K562 (cell line): ENCODE measurements around the gene NUMB.

Experiments used
- CTCF ChIP-seq, 3 experiments: IDR thresholded peaks in 2 of 3; conservative IDR thresholded peaks in 1 of 3; 2 replicates each; pipeline ENCODE4 v1.5.1; 2011 to 2012; ENCODE audit warnings: low read length in 3 of 3, mild to moderate bottlenecking in 3 of 3, control low read depth in 2 of 3, improper control_type of control experiment in 1 of 3, inconsistent platforms in 1 of 3, low read depth in 1 of 3, mixed read lengths in 1 of 3, moderate library complexity in 1 of 3; ENCODE audit not compliant: insufficient read depth in 2 of 3
- EGR1 ChIP-seq: fragments of 450-650 bp; conservative IDR thresholded peaks from 2 replicates; pipeline ENCODE4 v1.6.1; 2017; ENCODE audit warnings: mild to moderate bottlenecking
- EHMT2 ChIP-seq: fragments of 450-650 bp; IDR thresholded peaks from 2 replicates; pipeline ENCODE4 v1.6.1; 2018; ENCODE audit warnings: antibody characterized with exemption
- FOXJ3 ChIP-seq: sonication (generic); formaldehyde crosslinking; IDR thresholded peaks from 2 replicates; pipeline ENCODE4 v1.4.0; 2020; ENCODE audit warnings: mild to moderate bottlenecking, missing genetic modification reagents
- FOXM1 ChIP-seq, 2 experiments: fragments of 450-650 bp in 1 of 2; sonication (generic) in 1 of 2; formaldehyde crosslinking in 1 of 2; IDR thresholded peaks; 2 replicates each; pipeline versions ENCODE4 v1.6.1 to v1.9.0; 2017 to 2022; ENCODE audit warnings: low read depth in 2 of 2, mild to moderate bottlenecking in 2 of 2, missing genetic modification reagents in 1 of 2, moderate library complexity in 1 of 2
- KLF10 ChIP-seq: fragments of 250-450 bp; sonication (Bioruptor Pico); IDR thresholded peaks from 2 replicates; pipeline ENCODE4 v1.6.1; 2021; ENCODE audit warnings: matching md5 sums
- POLR2A ChIP-seq: fragments of 450-650 bp; conservative IDR thresholded peaks from 2 replicates; pipeline ENCODE4 v1.6.1; 2016
- RFX1 ChIP-seq: fragments of 450-650 bp; IDR thresholded peaks from 2 replicates; pipeline ENCODE4 v1.6.1; 2016; ENCODE audit warnings: mild to moderate bottlenecking, moderate library complexity
- TBL1XR1 ChIP-seq, 2 experiments: IDR thresholded peaks; 2 replicates each; pipeline ENCODE4 v1.6.1; 2012; ENCODE audit warnings: improper control_type of control experiment in 2 of 2, low read length in 2 of 2, mild to moderate bottlenecking in 1 of 2
- TEAD4 ChIP-seq, 2 experiments: sonication (generic) in 1 of 2; formaldehyde crosslinking in 1 of 2; IDR thresholded peaks; 2 replicates each; pipeline versions ENCODE4 v1.6.1 to v1.8.0; 2012 to 2022; ENCODE audit warnings: borderline replicate concordance in 1 of 2, inconsistent platforms in 1 of 2, low read length in 1 of 2, mild to moderate bottlenecking in 1 of 2, missing genetic modification reagents in 1 of 2
- TSHZ1 ChIP-seq: fragments of 250-450 bp; sonication (Bioruptor Pico); IDR thresholded peaks from 2 replicates; pipeline ENCODE4 v1.4.0; 2020; ENCODE audit warnings: mild to moderate bottlenecking, moderate library complexity
- YY1 ChIP-seq, 3 experiments: IDR thresholded peaks; 2 replicates each; pipeline ENCODE4 v1.6.1; 2011; ENCODE audit warnings: low read length in 2 of 3, mild to moderate bottlenecking in 2 of 3, moderate library complexity in 2 of 3, borderline replicate concordance in 1 of 3, control low read depth in 1 of 3, low read depth in 1 of 3; ENCODE audit not compliant: insufficient read depth in 3 of 3, insufficient replicate concordance in 2 of 3, control insufficient read depth in 1 of 3, insufficient read length in 1 of 3; ENCODE audit errors: extremely low read depth in 1 of 3
- TF ChIP-seq, protein P1 (sequence below): sonication (generic); formaldehyde crosslinking; IDR thresholded peaks from 2 replicates; pipeline ENCODE4 v1.8.0; 2022; ENCODE audit warnings: mild to moderate bottlenecking, missing genetic modification reagents
- TF ChIP-seq, protein P2 (sequence below), 2 experiments: fragments of 450-650 bp; formaldehyde crosslinking in 1 of 2; IDR thresholded peaks; 2 replicates each; pipeline versions ENCODE4 v1.4.0 to v1.6.1; 2014 to 2020; ENCODE audit warnings: mild to moderate bottlenecking in 2 of 2, borderline replicate concordance in 1 of 2, low read depth in 1 of 2

GRCh38 chr14:73323896-73324399, 134.4 kb downstream of the NUMB start:
- no peak for TF ChIP-seq EGR1
- no peak for TF ChIP-seq POLR2A
- no peak for TF ChIP-seq TEAD4 (IDR thresholded peaks at IDR 0.05; ENCODE audit: low read length)
- TF ChIP-seq TEAD4 (CRISPR knock-in tag; IDR thresholded peaks at IDR 0.05; ENCODE audit: borderline replicate concordance), result no peak
- no peak for TF ChIP-seq CTCF (IDR thresholded peaks at IDR 0.05 in 2 of 3, conservative IDR thresholded peaks at IDR 0.05 in 1 of 3; ENCODE audit: insufficient read depth in 2 of 3, low read depth in 1 of 3, low read length in 3 of 3)
- TF ChIP-seq, protein P1, sequence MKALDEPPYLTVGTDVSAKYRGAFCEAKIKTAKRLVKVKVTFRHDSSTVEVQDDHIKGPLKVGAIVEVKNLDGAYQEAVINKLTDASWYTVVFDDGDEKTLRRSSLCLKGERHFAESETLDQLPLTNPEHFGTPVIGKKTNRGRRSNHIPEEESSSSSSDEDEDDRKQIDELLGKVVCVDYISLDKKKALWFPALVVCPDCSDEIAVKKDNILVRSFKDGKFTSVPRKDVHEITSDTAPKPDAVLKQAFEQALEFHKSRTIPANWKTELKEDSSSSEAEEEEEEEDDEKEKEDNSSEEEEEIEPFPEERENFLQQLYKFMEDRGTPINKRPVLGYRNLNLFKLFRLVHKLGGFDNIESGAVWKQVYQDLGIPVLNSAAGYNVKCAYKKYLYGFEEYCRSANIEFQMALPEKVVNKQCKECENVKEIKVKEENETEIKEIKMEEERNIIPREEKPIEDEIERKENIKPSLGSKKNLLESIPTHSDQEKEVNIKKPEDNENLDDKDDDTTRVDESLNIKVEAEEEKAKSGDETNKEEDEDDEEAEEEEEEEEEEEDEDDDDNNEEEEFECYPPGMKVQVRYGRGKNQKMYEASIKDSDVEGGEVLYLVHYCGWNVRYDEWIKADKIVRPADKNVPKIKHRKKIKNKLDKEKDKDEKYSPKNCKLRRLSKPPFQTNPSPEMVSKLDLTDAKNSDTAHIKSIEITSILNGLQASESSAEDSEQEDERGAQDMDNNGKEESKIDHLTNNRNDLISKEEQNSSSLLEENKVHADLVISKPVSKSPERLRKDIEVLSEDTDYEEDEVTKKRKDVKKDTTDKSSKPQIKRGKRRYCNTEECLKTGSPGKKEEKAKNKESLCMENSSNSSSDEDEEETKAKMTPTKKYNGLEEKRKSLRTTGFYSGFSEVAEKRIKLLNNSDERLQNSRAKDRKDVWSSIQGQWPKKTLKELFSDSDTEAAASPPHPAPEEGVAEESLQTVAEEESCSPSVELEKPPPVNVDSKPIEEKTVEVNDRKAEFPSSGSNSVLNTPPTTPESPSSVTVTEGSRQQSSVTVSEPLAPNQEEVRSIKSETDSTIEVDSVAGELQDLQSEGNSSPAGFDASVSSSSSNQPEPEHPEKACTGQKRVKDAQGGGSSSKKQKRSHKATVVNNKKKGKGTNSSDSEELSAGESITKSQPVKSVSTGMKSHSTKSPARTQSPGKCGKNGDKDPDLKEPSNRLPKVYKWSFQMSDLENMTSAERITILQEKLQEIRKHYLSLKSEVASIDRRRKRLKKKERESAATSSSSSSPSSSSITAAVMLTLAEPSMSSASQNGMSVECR (CRISPR knock-in tag), result no peak
- no peak for TF ChIP-seq FOXM1 (IDR thresholded peaks at IDR 0.05; ENCODE audit: low read depth)
- TF ChIP-seq FOXM1 (CRISPR knock-in tag; IDR thresholded peaks at IDR 0.05; ENCODE audit: low read depth), result no peak
- TF ChIP-seq, protein P2, sequence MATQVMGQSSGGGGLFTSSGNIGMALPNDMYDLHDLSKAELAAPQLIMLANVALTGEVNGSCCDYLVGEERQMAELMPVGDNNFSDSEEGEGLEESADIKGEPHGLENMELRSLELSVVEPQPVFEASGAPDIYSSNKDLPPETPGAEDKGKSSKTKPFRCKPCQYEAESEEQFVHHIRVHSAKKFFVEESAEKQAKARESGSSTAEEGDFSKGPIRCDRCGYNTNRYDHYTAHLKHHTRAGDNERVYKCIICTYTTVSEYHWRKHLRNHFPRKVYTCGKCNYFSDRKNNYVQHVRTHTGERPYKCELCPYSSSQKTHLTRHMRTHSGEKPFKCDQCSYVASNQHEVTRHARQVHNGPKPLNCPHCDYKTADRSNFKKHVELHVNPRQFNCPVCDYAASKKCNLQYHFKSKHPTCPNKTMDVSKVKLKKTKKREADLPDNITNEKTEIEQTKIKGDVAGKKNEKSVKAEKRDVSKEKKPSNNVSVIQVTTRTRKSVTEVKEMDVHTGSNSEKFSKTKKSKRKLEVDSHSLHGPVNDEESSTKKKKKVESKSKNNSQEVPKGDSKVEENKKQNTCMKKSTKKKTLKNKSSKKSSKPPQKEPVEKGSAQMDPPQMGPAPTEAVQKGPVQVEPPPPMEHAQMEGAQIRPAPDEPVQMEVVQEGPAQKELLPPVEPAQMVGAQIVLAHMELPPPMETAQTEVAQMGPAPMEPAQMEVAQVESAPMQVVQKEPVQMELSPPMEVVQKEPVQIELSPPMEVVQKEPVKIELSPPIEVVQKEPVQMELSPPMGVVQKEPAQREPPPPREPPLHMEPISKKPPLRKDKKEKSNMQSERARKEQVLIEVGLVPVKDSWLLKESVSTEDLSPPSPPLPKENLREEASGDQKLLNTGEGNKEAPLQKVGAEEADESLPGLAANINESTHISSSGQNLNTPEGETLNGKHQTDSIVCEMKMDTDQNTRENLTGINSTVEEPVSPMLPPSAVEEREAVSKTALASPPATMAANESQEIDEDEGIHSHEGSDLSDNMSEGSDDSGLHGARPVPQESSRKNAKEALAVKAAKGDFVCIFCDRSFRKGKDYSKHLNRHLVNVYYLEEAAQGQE (IDR thresholded peaks at IDR 0.05; ENCODE audit: borderline replicate concordance), result no peak
- TF ChIP-seq, protein P2 (CRISPR knock-in tag; IDR thresholded peaks at IDR 0.05; ENCODE audit: low read depth), result no peak
- TF ChIP-seq RFX1, result no peak
- no peak for TF ChIP-seq EHMT2
- no peak for TF ChIP-seq YY1 (IDR thresholded peaks at IDR 0.05; ENCODE audit: borderline replicate concordance in 1 of 3, control insufficient read depth in 1 of 3, extremely low read depth in 1 of 3, insufficient read depth in 3 of 3, insufficient read length in 1 of 3, insufficient replicate concordance in 2 of 3, low read depth in 1 of 3, low read length in 2 of 3)
- no peak for TF ChIP-seq TSHZ1 (CRISPR knock-in tag)
- TF ChIP-seq TBL1XR1 (IDR thresholded peaks at IDR 0.05; ENCODE audit: low read length in 2 of 2), result no peak
- no peak for TF ChIP-seq KLF10
- TF ChIP-seq FOXJ3 (CRISPR knock-in tag), result no peak
